Measurements from ENCODE around the gene MROH7. TPM values are rescaled to one million over a fixed set of nuclear protein-coding genes. Genes with fewer than 3 reads are reported as not detected.

MROH7 gene
- total RNA-seq, 3 donors from 2014 or later: 8.9 to 39.0 (median 16.6) TPM

GRCh38 chr1:54683453-54683852, 41.9 kb downstream of the MROH7 start:
- no peak for TF ChIP-seq CTCF (IDR thresholded peaks at IDR 0.05)
- Histone ChIP-seq H3K4me3 (no peak overlapping the region), H3K4me1 (ENCODE audit: low read depth) (no peaks in the 10 kb centered on the region), H3K36me3 (ENCODE audit: low read depth) (no peaks in the 10 kb centered on the region), H3K9me3 (no peaks in the 10 kb centered on the region)
- intact Hi-C loops (cut with DNase I, micrococcal nuclease): no loop called here
- DNase-seq (no peak), ATAC-seq (no peak)

- Histone ChIP-seq H3K36me3 (ENCODE audit: low read depth) (no peaks in the 10 kb centered on the region), H3K9me3 (no peaks in the 10 kb centered on the region), H3K4me1 (ENCODE audit: low read depth) (no peaks in the 10 kb centered on the region), H3K4me3 (no peak overlapping the region)
- TF ChIP-seq CTCF (IDR thresholded peaks at IDR 0.05): no peak
- intact Hi-C loops (cut with DNase I, micrococcal nuclease): no loop called here
- ATAC-seq (no peak), DNase-seq (no peak)
Observed at GRCh38 chr1:54685335-54685905, 43.8 kb downstream of the MROH7 start.

- Histone ChIP-seq H3K4me1 (ENCODE audit: low read depth) (no peaks in the 10 kb centered on the region), H3K9me3 (no peaks in the 10 kb centered on the region), H3K4me3 (no peak overlapping the region), H3K36me3 (ENCODE audit: low read depth) (no peaks in the 10 kb centered on the region)
- no peak for TF ChIP-seq CTCF (IDR thresholded peaks at IDR 0.05)
- intact Hi-C loops (cut with DNase I, micrococcal nuclease): no loop called here
- DNase-seq (no peak), ATAC-seq (no peak)
Observed at GRCh38 chr1:54686155-54686554, 44.6 kb downstream of the MROH7 start.

- DNase-seq: no peak
- H3K9me3 ChIP-seq: no peaks in the 10 kb centered on the region
- H3K4me1 ChIP-seq (ENCODE audit: low read depth): no peaks in the 10 kb centered on the region
- TF ChIP-seq CTCF (IDR thresholded peaks at IDR 0.05): no peak
- intact Hi-C loops (cut with DNase I, micrococcal nuclease): no loop called here
- H3K36me3 ChIP-seq (ENCODE audit: low read depth): no peaks in the 10 kb centered on the region
- no peak overlapping the region for H3K4me3 ChIP-seq
- no peak for ATAC-seq
Observed at GRCh38 chr1:54694771-54695170, 53.2 kb downstream of the MROH7 start.

- TF ChIP-seq CTCF (IDR thresholded peaks at IDR 0.05): no peak
- no peaks in the 10 kb centered on the region for H3K9me3 ChIP-seq
- DNase-seq (no peak), ATAC-seq (no peak)
- intact Hi-C loops (cut with DNase I, micrococcal nuclease): no loop called here
- no peak overlapping the region for H3K4me3 ChIP-seq
- no peaks in the 10 kb centered on the region for H3K36me3 ChIP-seq (ENCODE audit: low read depth)
- H3K4me1 ChIP-seq (ENCODE audit: low read depth): no peaks in the 10 kb centered on the region
Observed at GRCh38 chr1:54695221-54695620, 53.6 kb downstream of the MROH7 start.

- DNase-seq (no peak), ATAC-seq (no peak)
Observed at GRCh38 chr1:54695764-54696163, 54.2 kb downstream of the MROH7 start.

More at GRCh38 chr1:54695764-54696163, 54.2 kb downstream of the MROH7 start:
- H3K9me3 ChIP-seq: no peaks in the 10 kb centered on the region
- no peak for TF ChIP-seq CTCF (IDR thresholded peaks at IDR 0.05)
- H3K4me3 ChIP-seq: no peak overlapping the region
- H3K36me3 ChIP-seq (ENCODE audit: low read depth): no peaks in the 10 kb centered on the region
- H3K4me1 ChIP-seq (ENCODE audit: low read depth): no peaks in the 10 kb centered on the region
- intact Hi-C loops (cut with DNase I, micrococcal nuclease): no loop called here

Measured in mucosa of descending colon (tissue), 3 donors.